IMR-90 (cell line): Measurements from ENCODE around the gene CACUL1. TPM values are rescaled to one million over a fixed set of nuclear protein-coding genes. Genes with fewer than 3 reads are reported as not detected.

ENCODE experiments used
- ATAC-seq: fragments of 200-7000 bp; cut with Tn5 transposase; 2 replicates; pipeline ENCODE4 v1.9.1; 2020; ENCODE audit warnings: low read depth, mild to moderate bottlenecking, moderate library complexity
- BruUV-seq: library from RNA; stranded (reverse); fragments of 400-500 nt; replicated peaks from 2 replicates; lab custom pipeline; 2021; lab: Mats Ljungman, UMichigan
- CTCF ChIA-PET: fragments of 300-600 bp; formaldehyde crosslinking; extraction: SDS; loops from one replicate; lab custom pipeline; 2021; ENCODE audit warnings: antibody characterized with exemption; lab: Yijun Ruan, JAX
- POLR2A ChIA-PET: fragments of 300-600 bp; sonication (Branson Sonifier 250); formaldehyde crosslinking; loops from one replicate; lab custom pipeline; 2022; ENCODE audit warnings: antibody characterized with exemption; ENCODE audit not compliant: unreplicated experiment; lab: Charles Lee
- DNase-seq: peaks from one replicate; pipeline ENCODE4 v3.0.0; 2013
- H2AFZ ChIP-seq: replicated peaks from 2 replicates; pipeline ENCODE3; 2013; ENCODE audit warnings: low read length, mild to moderate bottlenecking; ENCODE audit not compliant: poor library complexity
- H2AK5ac ChIP-seq: 2 replicates; pipeline ENCODE4 v1.6.1; 2013; ENCODE audit warnings: low read depth, low read length, inconsistent platforms
- H2AK9ac ChIP-seq: replicated peaks from 2 replicates; pipeline ENCODE3; 2013; ENCODE audit warnings: mild to moderate bottlenecking, low read depth, low read length, moderate library complexity; ENCODE audit not compliant: poor library complexity
- H2BK120ac ChIP-seq: 2 replicates; pipeline ENCODE4 v1.6.1; 2013; ENCODE audit warnings: low read depth, low read length, inconsistent platforms
- H2BK15ac ChIP-seq: 3 replicates; pipeline ENCODE4 v1.6.1; 2013; ENCODE audit warnings: low read depth, low read length, inconsistent platforms
- H2BK20ac ChIP-seq: 2 replicates; pipeline ENCODE4 v1.6.1; 2013; ENCODE audit warnings: low read depth, mild to moderate bottlenecking, inconsistent platforms, low read length, moderate library complexity
- H2BK5ac ChIP-seq: 2 replicates; pipeline ENCODE4 v1.6.1; 2013; ENCODE audit warnings: mild to moderate bottlenecking, low read depth, low read length, inconsistent platforms; ENCODE audit not compliant: poor library complexity, severe bottlenecking
- H3K14ac ChIP-seq: replicated peaks from 2 replicates; pipeline ENCODE4 v1.6.1; 2013; ENCODE audit warnings: low read depth, low read length, inconsistent platforms
- H3K18ac ChIP-seq: 2 replicates; pipeline ENCODE4 v1.6.1; 2013; ENCODE audit warnings: low read depth, low read length, control low read depth
- H3K23ac ChIP-seq: 2 replicates; pipeline ENCODE4 v1.6.1; 2013; ENCODE audit warnings: low read depth, low read length, inconsistent platforms
- H3K27ac ChIP-seq: 2 replicates; pipeline ENCODE4 v1.5.1; 2013; ENCODE audit warnings: mild to moderate bottlenecking, control low read depth, low read length; ENCODE audit not compliant: insufficient read depth
- H3K27me3 ChIP-seq: 2 replicates; pipeline ENCODE4 v1.6.1; 2013; ENCODE audit warnings: low read length; ENCODE audit not compliant: control insufficient read depth, insufficient read depth
- H3K36me3 ChIP-seq: 2 replicates; pipeline ENCODE4 v1.6.1; 2013; ENCODE audit warnings: low read length, mixed read lengths; ENCODE audit not compliant: control insufficient read depth, insufficient read depth
- H3K4ac ChIP-seq: 2 replicates; pipeline ENCODE4 v1.6.1; 2013; ENCODE audit warnings: low read depth, low read length, inconsistent platforms
- H3K4me1 ChIP-seq: 2 replicates; pipeline ENCODE4 v1.6.1; 2013; ENCODE audit warnings: low read length, mixed read lengths; ENCODE audit not compliant: control insufficient read depth, insufficient read depth
- H3K4me2 ChIP-seq: 2 replicates; pipeline ENCODE4 v1.6.1; 2013; ENCODE audit warnings: low read depth, mild to moderate bottlenecking, control low read depth, low read length, moderate library complexity
- H3K4me3 ChIP-seq: 2 replicates; pipeline ENCODE4 v1.5.1; 2013; ENCODE audit warnings: low read depth, mild to moderate bottlenecking, control low read depth, low read length, moderate library complexity; ENCODE audit not compliant: insufficient read depth
- H3K56ac ChIP-seq: 2 replicates; pipeline ENCODE4 v1.6.1; 2013; ENCODE audit warnings: low read length, inconsistent platforms; ENCODE audit not compliant: insufficient read depth; ENCODE audit errors: extremely low read depth
- H3K79me1 ChIP-seq, 2 experiments: 2 replicates each; pipeline ENCODE4 v1.6.1; 2013; ENCODE audit warnings: low read length in 2 of 2, inconsistent platforms in 1 of 2, low read depth in 1 of 2
- H3K9ac ChIP-seq: 2 replicates; pipeline ENCODE4 v1.6.1; 2013; ENCODE audit warnings: low read depth, low read length, control low read depth
- H3K9me1 ChIP-seq: 2 replicates; pipeline ENCODE4 v1.6.1; 2013; ENCODE audit warnings: low read length, inconsistent platforms; ENCODE audit not compliant: insufficient read depth
- H3K9me3 ChIP-seq: 2 replicates; pipeline ENCODE4 v1.6.1; 2013; ENCODE audit warnings: low read length; ENCODE audit not compliant: control insufficient read depth, insufficient read depth
- H4K20me1 ChIP-seq: 2 replicates; pipeline ENCODE4 v1.6.1; 2013; ENCODE audit warnings: low read length, inconsistent platforms; ENCODE audit not compliant: insufficient read depth
- H4K5ac ChIP-seq: 2 replicates; pipeline ENCODE4 v1.6.1; 2013; ENCODE audit warnings: mild to moderate bottlenecking, low read depth, low read length, control low read depth
- H4K8ac ChIP-seq, 2 experiments: 2 replicates each; pipeline ENCODE4 v1.6.1; 2013; ENCODE audit warnings: low read depth in 2 of 2, low read length in 2 of 2, control low read depth in 1 of 2, inconsistent platforms in 1 of 2
- H4K91ac ChIP-seq: 2 replicates; pipeline ENCODE4 v1.6.1; 2013; ENCODE audit warnings: low read depth, low read length, inconsistent platforms; ENCODE audit not compliant: insufficient read depth
- CEBPB ChIP-seq: IDR thresholded peaks from 2 replicates; pipeline ENCODE4 v1.6.1; 2012; ENCODE audit warnings: low read depth, low read length, improper control_type of control experiment
- CHD1 ChIP-seq: IDR thresholded peaks from 2 replicates; pipeline ENCODE4 v1.6.1; 2012; ENCODE audit warnings: low read depth, low read length, improper control_type of control experiment
- FOS ChIP-seq: fragments of 150-350 bp; IDR thresholded peaks from 2 replicates; pipeline ENCODE4 v1.6.1; 2016; ENCODE audit warnings: low read depth, low read length
- MXI1 ChIP-seq: IDR thresholded peaks from 2 replicates; pipeline ENCODE4 v1.6.1; 2012; ENCODE audit warnings: low read depth, mild to moderate bottlenecking, low read length, moderate library complexity, borderline replicate concordance
- RAD21 ChIP-seq: IDR thresholded peaks from 2 replicates; pipeline ENCODE4 v1.6.1; 2012; ENCODE audit warnings: low read length, improper control_type of control experiment
- RCOR1 ChIP-seq: IDR thresholded peaks from 2 replicates; pipeline ENCODE4 v1.6.1; 2012; ENCODE audit warnings: mild to moderate bottlenecking, low read length, improper control_type of control experiment; ENCODE audit not compliant: insufficient replicate concordance
- WGBS, 2 experiments: methylation state at CpG; one replicate each; pipeline versions ENCODE4 v1.1.5 to v1.1.7; 2013; ENCODE audit warnings: missing lambda C conversion rate in 2 of 2; ENCODE audit not compliant: insufficient read length in 1 of 2; ENCODE audit errors: extremely low coverage in 2 of 2; 5-methylcytosine and 5-hydroxymethylcytosine counted together
- dilution Hi-C: fragments of 300-500 bp; cut with HindIII; formaldehyde crosslinking; loops from one replicate; pipeline ENCODE4 v1.14.3; 2018; ENCODE audit warnings: low sequenced_read_pairs; ENCODE audit not compliant: unreplicated experiment
- in situ Hi-C: fragments of 300-500 bp; cut with MboI; formaldehyde crosslinking; loops from 3 replicates; pipeline ENCODE4 v1.14.3; 2019; ENCODE audit warnings: low sequenced_read_pairs, inconsistent platforms, mixed read lengths
- intact Hi-C: fragments of 100-400 bp; cut with micrococcal nuclease; formaldehyde crosslinking; loops from 2 replicates; pipeline ENCODE4 v1.10.0; 2022
- polyA plus RNA-seq, 3 experiments: library from polyadenylated mRNA; depleted of rRNA; stranded (reverse); fragments of >200 nt; gene quantifications; 2 replicates each; pipeline ENCODE4 v1.2.3, GENCODE V29; 2012; ENCODE audit warnings: low replicate concordance in 1 of 3
- total RNA-seq: library from RNA; depleted of rRNA; stranded (reverse); fragments of >200 nt; gene quantifications from 2 replicates; pipeline ENCODE4 v1.2.3, GENCODE V29; 2012
- TF ChIP-seq, protein P1 (sequence below): fragments of 150-350 bp; IDR thresholded peaks from 2 replicates; pipeline ENCODE4 v1.6.1; 2016; ENCODE audit warnings: low read depth, mild to moderate bottlenecking, low read length, moderate library complexity, borderline replicate concordance

The CACUL1 gene
- total and polyA plus RNA-seq, 2 of the 4 experiments (the other 2 are of a cell fraction), result 5.3 to 23.5 TPM

DNA sequence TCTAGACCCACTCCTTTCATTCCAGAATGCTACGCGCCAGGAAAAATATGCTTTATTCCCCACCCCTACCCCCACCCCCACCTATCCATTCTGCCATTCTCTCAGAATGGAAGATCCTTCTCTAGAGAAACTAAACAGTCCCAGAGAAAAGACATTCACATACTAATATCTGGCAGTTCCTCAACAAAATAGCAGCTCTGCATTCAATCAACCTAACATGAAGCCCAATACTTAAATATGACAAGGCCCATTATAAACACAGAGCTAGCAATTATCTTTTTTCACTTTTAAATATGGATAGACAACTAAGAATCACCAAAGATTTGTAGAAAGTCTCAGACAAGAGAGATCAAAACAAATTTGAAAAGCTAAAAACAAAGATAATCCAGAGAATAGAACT is 16.4 kb downstream of the CACUL1 start:
- peaks cover 64% of the 10 kb centered on the region for H4K20me1 ChIP-seq
- H2AK9ac ChIP-seq, result no peak overlapping the region
- ATAC-seq (no peak), DNase-seq (no peak)
- in situ Hi-C loops, result loop anchor here (25.0 kb wide), 1 partner anchor 449 kb away; the partner anchor contains the start of gene PRDX3
- H3K56ac ChIP-seq, result no peak overlapping the region
- peaks cover 13 to 66% of the 10 kb centered on the region in 2 experiments; a peak in 3 of 4 replicates for H3K79me1 ChIP-seq
- H3K18ac ChIP-seq, result no peak overlapping the region
- no peak overlapping the region for H3K4ac ChIP-seq
- H3K9me1 ChIP-seq, result peaks cover 5% of the 10 kb centered on the region; the same call in 1 of the 2 replicates
- dilution Hi-C loops, result no loop called here
- H2AK5ac ChIP-seq, result no peak overlapping the region
- no peak overlapping the region for H3K4me2 ChIP-seq
- no peak overlapping the region for H4K91ac ChIP-seq
- no peaks in the 10 kb centered on the region for H3K27me3 ChIP-seq
- H3K23ac ChIP-seq, result no peak overlapping the region
- H4K8ac ChIP-seq, result no peak overlapping the region
- WGBS, 2 experiments, result no CpG with 5 or more reads among the region's 2 CpGs
- H3K14ac ChIP-seq, result no peak overlapping the region
- H2BK120ac ChIP-seq, result no peak overlapping the region
- CTCF ChIA-PET, result interaction anchor here (1.0 kb wide), 1 partner anchor 18 kb away, joined by 3 read pairs; no protein-coding TSS in a partner anchor
- no peak overlapping the region for H2AFZ ChIP-seq
- no peaks in the 10 kb centered on the region for H3K36me3 ChIP-seq
- POLR2A ChIA-PET, result no interaction called here
- H2BK15ac ChIP-seq, result no peak overlapping the region
- H3K9ac ChIP-seq, result no peak overlapping the region
- peaks cover 8% of the 10 kb centered on the region for H3K4me1 ChIP-seq
- TF ChIP-seq CEBPB (no peak), RCOR1 (no peak), RAD21 (no peak), CHD1 (no peak), FOS (no peak), MXI1 (no peak)
- TF ChIP-seq, protein P1, sequence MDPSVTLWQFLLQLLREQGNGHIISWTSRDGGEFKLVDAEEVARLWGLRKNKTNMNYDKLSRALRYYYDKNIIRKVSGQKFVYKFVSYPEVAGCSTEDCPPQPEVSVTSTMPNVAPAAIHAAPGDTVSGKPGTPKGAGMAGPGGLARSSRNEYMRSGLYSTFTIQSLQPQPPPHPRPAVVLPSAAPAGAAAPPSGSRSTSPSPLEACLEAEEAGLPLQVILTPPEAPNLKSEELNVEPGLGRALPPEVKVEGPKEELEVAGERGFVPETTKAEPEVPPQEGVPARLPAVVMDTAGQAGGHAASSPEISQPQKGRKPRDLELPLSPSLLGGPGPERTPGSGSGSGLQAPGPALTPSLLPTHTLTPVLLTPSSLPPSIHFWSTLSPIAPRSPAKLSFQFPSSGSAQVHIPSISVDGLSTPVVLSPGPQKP, result no peak
- H2BK20ac ChIP-seq, result no peak overlapping the region
- H4K5ac ChIP-seq, result no peak overlapping the region
- BruUV-seq, result no TSS peak
- H2BK5ac ChIP-seq, result no peak overlapping the region
- intact Hi-C loops, result no loop called here
- H3K27ac ChIP-seq, result no peak overlapping the region
- H3K4me3 ChIP-seq, result no peak overlapping the region
- H3K9me3 ChIP-seq, result no peaks in the 10 kb centered on the region
